Endothelial cell of umbilical vein (primary cell): Measurements from ENCODE around the gene ACSS2. TPM values are rescaled to one million over a fixed set of nuclear protein-coding genes. Genes with fewer than 3 reads are reported as not detected.
"Not testable (repeated sequence)": the region's sequence is repeated elsewhere in the genome, so short reads cannot be mapped to it uniquely, and the experiment has no call there.

ENCODE experiments used
- BruUV-seq: library from RNA; stranded (reverse); fragments of 400-500 nt; replicated peaks from 2 replicates; lab custom pipeline; 2021; lab: Mats Ljungman, UMichigan
- CTCF ChIA-PET: fragments of 300-600, 350-600 bp; sonication (Branson Sonifier 250); formaldehyde crosslinking; loops from one replicate; lab custom pipeline; 2021; ENCODE audit warnings: antibody characterized with exemption, inconsistent platforms; lab: Charles Lee
- POLR2A ChIA-PET: fragments of 300-600, 350-600 bp; sonication (Branson Sonifier 250); formaldehyde crosslinking; loops from one replicate; lab custom pipeline; 2021; ENCODE audit warnings: antibody characterized with exemption, inconsistent platforms; lab: Charles Lee
- DNase-seq: peaks from one replicate; pipeline ENCODE4 v3.0.0-alpha.2; 2011; ENCODE audit warnings: low read depth, low spot score
- FAIRE-seq: peaks from 2 replicates; lab custom pipeline; 2011; peaks lifted over from hg19 to GRCh38; lab: Jason Lieb, UNC
- H2AFZ ChIP-seq: 2 replicates; pipeline ENCODE4 v1.6.0; 2012; ENCODE audit warnings: low read depth, low read length, control low read depth, inconsistent platforms
- H3K27ac ChIP-seq: 2 replicates; pipeline ENCODE4 v1.5.1; 2011; ENCODE audit warnings: low read depth, mild to moderate bottlenecking, control low read depth, low read length, moderate library complexity; ENCODE audit not compliant: insufficient read depth
- H3K27me3 ChIP-seq, 2 experiments: 2 replicates each; pipeline versions ENCODE4 v1.6.0 to v1.6.1; 2011; ENCODE audit warnings: low read length in 2 of 2, mixed read lengths in 1 of 2; ENCODE audit not compliant: control insufficient read depth in 2 of 2, insufficient read depth in 2 of 2
- H3K36me3 ChIP-seq, 2 experiments: 2 replicates in 1 of 2; 3 replicates in 1 of 2; pipeline ENCODE4 v1.5.1; 2011; ENCODE audit warnings: low read length in 2 of 2, mild to moderate bottlenecking in 1 of 2, moderate library complexity in 1 of 2; ENCODE audit not compliant: control insufficient read depth in 2 of 2, insufficient read depth in 2 of 2; ENCODE audit errors: extremely low read depth in 1 of 2
- H3K4me1 ChIP-seq: 3 replicates; pipeline ENCODE4 v1.5.1; 2011; ENCODE audit warnings: mild to moderate bottlenecking, low read length; ENCODE audit not compliant: control insufficient read depth, insufficient read depth; ENCODE audit errors: extremely low read depth
- H3K4me2 ChIP-seq: 2 replicates; pipeline ENCODE4 v1.6.1; 2011; ENCODE audit warnings: low read length, control low read depth, mixed read lengths; ENCODE audit not compliant: insufficient read depth
- H3K4me3 ChIP-seq, 3 experiments: fragments of 200-600 bp in 1 of 3; sonication (generic), shearing (Covaris generic) in 1 of 3; replicated peaks in 1 of 3; 2 replicates each; pipeline ENCODE4 v1.5.1; 2011 to 2016; ENCODE audit warnings: control low read depth in 3 of 3, low read length in 3 of 3, mild to moderate bottlenecking in 2 of 3, inconsistent platforms in 1 of 3, low read depth in 1 of 3, moderate library complexity in 1 of 3; ENCODE audit not compliant: insufficient read depth in 1 of 3
- H3K79me2 ChIP-seq: 2 replicates; pipeline ENCODE4 v1.6.0; 2012; ENCODE audit warnings: low read length, inconsistent platforms; ENCODE audit not compliant: control insufficient read depth, insufficient read depth
- H3K9ac ChIP-seq: replicated peaks from 2 replicates; pipeline ENCODE3; 2011; ENCODE audit warnings: low read length, control low read depth; ENCODE audit not compliant: insufficient read depth; ENCODE audit errors: extremely low read depth
- H3K9me1 ChIP-seq: replicated peaks from 3 replicates; pipeline ENCODE4 v1.6.0; 2011; ENCODE audit warnings: mild to moderate bottlenecking, low read length; ENCODE audit not compliant: control insufficient read depth, insufficient read depth; ENCODE audit errors: extremely low read depth
- H3K9me3 ChIP-seq: replicated peaks from 2 replicates; pipeline ENCODE4 v1.5.1; 2012; ENCODE audit warnings: low read length, inconsistent platforms; ENCODE audit not compliant: control insufficient read depth, insufficient read depth
- H4K20me1 ChIP-seq: replicated peaks from 2 replicates; pipeline ENCODE3; 2011; ENCODE audit warnings: mild to moderate bottlenecking, low read length; ENCODE audit not compliant: control insufficient read depth, insufficient read depth; ENCODE audit errors: extremely low read depth
- CTCF ChIP-seq, 2 donors: IDR thresholded peaks; 1 replicate in 1 of 2; 2 replicates in 1 of 2; pipeline ENCODE4 v1.5.1; 2011; ENCODE audit warnings: low read length in 2 of 2, mild to moderate bottlenecking in 2 of 2, moderate library complexity in 2 of 2, control low read depth in 1 of 2, inconsistent platforms in 1 of 2, low read depth in 1 of 2; ENCODE audit not compliant: insufficient read depth in 1 of 2; ENCODE audit errors: extremely low read depth in 1 of 2
- EZH2 ChIP-seq: IDR thresholded peaks from 2 replicates; pipeline ENCODE4 v1.6.1; 2012; ENCODE audit warnings: borderline replicate concordance, low read depth, mild to moderate bottlenecking, moderate library complexity, low read length, inconsistent platforms; ENCODE audit not compliant: severe bottlenecking
- FOS ChIP-seq: IDR thresholded peaks from 2 replicates; pipeline ENCODE4 v1.6.1; 2011; ENCODE audit warnings: mild to moderate bottlenecking, low read length, moderate library complexity, borderline replicate concordance; ENCODE audit not compliant: insufficient read depth
- GATA2 ChIP-seq: IDR thresholded peaks from 2 replicates; pipeline ENCODE4 v1.7.0; 2011; ENCODE audit warnings: low read depth, mild to moderate bottlenecking, moderate library complexity, mixed read lengths, low read length; ENCODE audit not compliant: insufficient read length, insufficient read depth
- POLR2A ChIP-seq: IDR thresholded peaks from 2 replicates; pipeline ENCODE4 v1.6.1; 2012; ENCODE audit warnings: low read depth, mild to moderate bottlenecking, control low read depth, low read length
- POLR2AphosphoS5 ChIP-seq: IDR thresholded peaks from 2 replicates; pipeline ENCODE4 v1.6.1; 2012; ENCODE audit warnings: low read depth, mild to moderate bottlenecking, control low read depth, low read length, moderate library complexity; ENCODE audit not compliant: insufficient read depth
- dilution Hi-C: fragments of 300-500 bp; cut with MboI; formaldehyde crosslinking; loops from one replicate; pipeline ENCODE4 v1.15.0; 2019; ENCODE audit warnings: low sequenced_read_pairs; ENCODE audit not compliant: extremely low pct_ligation_motif_present
- intact Hi-C: fragments of 100-400 bp; cut with micrococcal nuclease; formaldehyde crosslinking; loops from one replicate; pipeline ENCODE4 v1.10.0; 2022
- polyA plus RNA-seq, 4 experiments: library from polyadenylated mRNA; depleted of rRNA in 3 of 4; stranded (reverse) in 3 of 4; unstranded in 1 of 4; fragments of >200 nt; gene quantifications; 2 replicates each; pipeline versions ENCODE4 v1.2.1 to v1.2.3, GENCODE V29; 2011 to 2012; ENCODE audit warnings: missing spikeins in 1 of 4
- total RNA-seq: library from RNA; stranded (reverse); gene quantifications from 2 replicates; pipeline ENCODE4 v1.2.3, GENCODE V29; 2021
- TF ChIP-seq, protein P1 (sequence below): IDR thresholded peaks from 2 replicates; pipeline ENCODE4 v1.6.1; 2011; ENCODE audit not compliant: insufficient read depth, insufficient read length

The ACSS2 gene
- total and polyA plus RNA-seq, 2 donors (not counting 3 experiments of a cell fraction or from before 2014, with no cell fraction given) = 40.7 to 42.3 TPM

DNA sequence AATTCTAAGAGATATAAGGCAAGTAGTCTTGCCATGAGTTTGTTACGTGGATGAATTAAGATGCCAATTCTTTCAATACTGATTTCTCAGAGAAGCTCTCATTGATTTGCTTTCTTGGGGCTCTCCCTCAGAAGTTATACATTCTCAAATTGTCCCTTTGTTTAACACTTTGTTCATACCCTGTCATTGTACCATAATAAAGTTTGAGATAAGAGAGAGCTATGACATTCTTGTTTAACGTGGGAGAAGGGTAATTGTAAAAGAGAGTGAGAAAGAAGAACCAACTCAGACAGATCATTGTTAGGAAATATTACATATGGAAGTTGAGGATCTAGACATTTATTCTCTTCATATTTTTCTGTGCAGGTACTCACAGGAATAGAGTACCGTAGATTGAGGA lies 19.1 kb downstream of the ACSS2 start:
- ChIA-PET CTCF (interaction anchor here (0.7 to 1.7 kb wide), 3 partner anchors 12 to 60 kb away, joined by 3 to 4 read pairs (median 3); partner anchors contain the start of genes GSS and MYH7B), POLR2A (no interaction called here)
- no peak overlapping the region for H3K27ac ChIP-seq
- no peaks in the 10 kb centered on the region for H3K9me3 ChIP-seq
- H3K4me2 ChIP-seq = no peak overlapping the region
- no peak overlapping the region for H3K9ac ChIP-seq
- no peaks in the 10 kb centered on the region for H3K9me1 ChIP-seq
- BruUV-seq = no TSS peak
- H3K4me1 ChIP-seq = peaks cover 7% of the 10 kb centered on the region
- intact Hi-C loops = no loop called here
- TF ChIP-seq FOS = no peak
- TF ChIP-seq POLR2A = no peak
- H3K27me3 ChIP-seq = no peaks in the 10 kb centered on the region
- no peak for FAIRE-seq
- H3K4me3 ChIP-seq = no peak overlapping the region
- no peak overlapping the region for H2AFZ ChIP-seq
- dilution Hi-C loops = no loop called here
- H4K20me1 ChIP-seq = no peaks in the 10 kb centered on the region
- DNase-seq = no peak
- H3K79me2 ChIP-seq = peaks cover 2% of the 10 kb centered on the region
- H3K36me3 ChIP-seq = peaks cover 0 to 2% of the 10 kb centered on the region in 2 experiments

DNA sequence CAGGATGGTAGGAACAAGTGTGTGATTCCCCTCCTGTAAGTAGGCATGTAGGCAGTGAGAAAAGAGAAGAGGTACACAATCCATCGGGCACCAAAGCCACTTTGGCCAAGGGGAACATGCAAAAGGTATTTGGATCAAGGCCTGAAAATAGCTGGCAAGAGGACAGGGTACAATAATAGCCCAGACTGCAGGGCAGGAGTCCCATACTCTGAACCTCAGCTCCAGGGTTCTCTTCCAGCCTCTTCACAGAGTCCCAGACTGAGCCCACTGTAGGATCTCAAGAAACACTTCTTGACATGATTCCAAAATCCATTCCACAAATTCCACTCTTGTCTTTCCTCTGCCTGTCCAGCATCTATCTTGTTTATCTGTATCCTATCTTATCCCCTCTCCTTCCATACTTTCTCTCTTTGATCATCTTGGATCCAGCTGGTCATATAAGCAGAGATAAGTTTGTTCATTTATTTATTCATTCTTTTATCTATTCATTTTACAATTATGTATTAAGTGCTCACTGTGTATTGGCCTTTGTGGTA lies 19.7 kb downstream of the ACSS2 start:
- H3K4me1 ChIP-seq = peaks cover 5% of the 10 kb centered on the region
- H3K27me3 ChIP-seq = no peaks in the 10 kb centered on the region
- TF ChIP-seq, protein P1, sequence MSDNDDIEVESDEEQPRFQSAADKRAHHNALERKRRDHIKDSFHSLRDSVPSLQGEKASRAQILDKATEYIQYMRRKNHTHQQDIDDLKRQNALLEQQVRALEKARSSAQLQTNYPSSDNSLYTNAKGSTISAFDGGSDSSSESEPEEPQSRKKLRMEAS = no peak
- no peak for TF ChIP-seq EZH2
- no peak for TF ChIP-seq CTCF (IDR thresholded peaks at IDR 0.05; ENCODE audit: extremely low read depth in 1 of 2, insufficient read depth in 1 of 2, low read depth in 1 of 2, low read length in 2 of 2)
- TF ChIP-seq GATA2 = no peak
- no peak for TF ChIP-seq POLR2AphosphoS5
- no peak overlapping the region for H3K4me3 ChIP-seq
- dilution Hi-C loops = no loop called here
- no peak overlapping the region for H2AFZ ChIP-seq
- H3K9ac ChIP-seq = no peak overlapping the region
- POLR2A ChIA-PET = interaction anchor here (0.5 kb wide), 1 partner anchor 12 kb away, joined by 3 read pairs; no protein-coding TSS in a partner anchor
- H3K36me3 ChIP-seq = peaks cover 0 to 2% of the 10 kb centered on the region in 2 experiments
- no peaks in the 10 kb centered on the region for H4K20me1 ChIP-seq
- H3K9me1 ChIP-seq = no peaks in the 10 kb centered on the region
- H3K79me2 ChIP-seq = peaks cover 2% of the 10 kb centered on the region
- intact Hi-C loops = no loop called here
- no peak for FAIRE-seq
- no peak overlapping the region for H3K27ac ChIP-seq
- CTCF ChIA-PET = interaction anchor here (1.0 to 1.7 kb wide), 2 partner anchors 22 to 60 kb away, joined by 3 read pairs; partner anchors contain the start of genes GSS and MYH7B
- H3K4me2 ChIP-seq = no peak overlapping the region
- no peaks in the 10 kb centered on the region for H3K9me3 ChIP-seq
- DNase-seq = no peak
- no TSS peak for BruUV-seq

- H3K9me3 ChIP-seq, H3K27ac ChIP-seq, H3K9me1 ChIP-seq, H3K36me3 ChIP-seq, CTCF ChIA-PET, POLR2A ChIA-PET, FAIRE-seq, intact Hi-C loops, H2AFZ ChIP-seq, BruUV-seq, DNase-seq, H4K20me1 ChIP-seq, dilution Hi-C loops, H3K9ac ChIP-seq, H3K4me3 ChIP-seq, H3K4me2 ChIP-seq, H3K4me1 ChIP-seq, H3K79me2 ChIP-seq, H3K27me3 ChIP-seq: not testable (repeated sequence)
Observed at GRCh38 chr20:34898129-34898528, 21.7 kb downstream of the ACSS2 start.
